ENCODE data around the gene RFT1.

The RFT1 gene

DNA sequence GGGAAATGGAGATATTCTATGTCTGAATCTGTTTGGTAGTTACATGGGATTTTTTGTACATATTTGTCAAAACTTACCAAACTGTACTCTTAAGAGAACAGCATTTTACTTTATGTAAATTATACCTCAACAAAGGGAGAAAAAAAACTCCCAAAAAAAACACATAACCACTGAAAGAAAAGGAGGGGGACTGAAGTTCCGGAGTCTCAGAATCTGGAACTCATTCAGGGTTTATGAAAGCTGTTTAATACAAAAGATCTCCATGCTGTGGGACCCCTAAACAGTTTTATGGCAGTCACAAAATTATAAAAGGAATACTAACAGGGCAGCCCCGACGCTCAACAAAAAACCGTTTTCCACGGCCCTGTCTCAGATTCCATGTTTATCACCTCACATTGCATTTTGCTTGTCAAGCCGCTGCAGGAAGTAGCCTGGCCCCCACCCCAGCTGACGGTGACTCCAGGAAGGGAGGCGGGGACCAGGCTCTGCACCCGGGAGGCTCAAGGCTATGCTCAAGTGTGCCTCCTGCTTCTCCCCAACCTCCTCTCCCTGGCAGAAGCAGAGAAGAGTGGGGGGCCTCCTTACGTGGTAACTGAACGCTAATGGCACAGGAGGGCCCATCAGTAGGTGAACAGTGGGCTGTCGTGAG is 29.3 kb downstream of the RFT1 start (continued):
- TF ChIP-seq TSHZ2 (CRISPR knock-in tag; IDR thresholded peaks at IDR 0.05), result no peak

- TF ChIP-seq TSHZ2 (CRISPR knock-in tag; IDR thresholded peaks at IDR 0.05) (no peak), ZFP3 (CRISPR knock-in tag; IDR thresholded peaks at IDR 0.05) (no peak), OSR1 (CRISPR knock-in tag; IDR thresholded peaks at IDR 0.05) (no peak), ZNF70 (CRISPR knock-in tag; IDR thresholded peaks at IDR 0.05) (no peak), TCF4 (CRISPR knock-in tag; IDR thresholded peaks at IDR 0.05; ENCODE audit: borderline replicate concordance) (no peak), ZNF565 (CRISPR knock-in tag; conservative IDR thresholded peaks at IDR 0.05; ENCODE audit: low read depth) (no peak), ZFP30 (CRISPR knock-in tag; IDR thresholded peaks at IDR 0.05) (no peak), ESRRG (CRISPR knock-in tag; IDR thresholded peaks at IDR 0.05) (no peak), BACH2 (CRISPR knock-in tag; IDR thresholded peaks at IDR 0.05; ENCODE audit: borderline replicate concordance) (no peak), ISL1 (CRISPR knock-in tag; IDR thresholded peaks at IDR 0.05) (no peak), GLIS3 (CRISPR knock-in tag; IDR thresholded peaks at IDR 0.05) (no peak)
- TF ChIP-seq, protein P1, sequence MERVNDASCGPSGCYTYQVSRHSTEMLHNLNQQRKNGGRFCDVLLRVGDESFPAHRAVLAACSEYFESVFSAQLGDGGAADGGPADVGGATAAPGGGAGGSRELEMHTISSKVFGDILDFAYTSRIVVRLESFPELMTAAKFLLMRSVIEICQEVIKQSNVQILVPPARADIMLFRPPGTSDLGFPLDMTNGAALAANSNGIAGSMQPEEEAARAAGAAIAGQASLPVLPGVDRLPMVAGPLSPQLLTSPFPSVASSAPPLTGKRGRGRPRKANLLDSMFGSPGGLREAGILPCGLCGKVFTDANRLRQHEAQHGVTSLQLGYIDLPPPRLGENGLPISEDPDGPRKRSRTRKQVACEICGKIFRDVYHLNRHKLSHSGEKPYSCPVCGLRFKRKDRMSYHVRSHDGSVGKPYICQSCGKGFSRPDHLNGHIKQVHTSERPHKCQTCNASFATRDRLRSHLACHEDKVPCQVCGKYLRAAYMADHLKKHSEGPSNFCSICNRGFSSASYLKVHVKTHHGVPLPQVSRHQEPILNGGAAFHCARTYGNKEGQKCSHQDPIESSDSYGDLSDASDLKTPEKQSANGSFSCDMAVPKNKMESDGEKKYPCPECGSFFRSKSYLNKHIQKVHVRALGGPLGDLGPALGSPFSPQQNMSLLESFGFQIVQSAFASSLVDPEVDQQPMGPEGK (CRISPR knock-in tag; IDR thresholded peaks at IDR 0.05; ENCODE audit: borderline replicate concordance), result no peak
- no peak for ATAC-seq
Measured at GRCh38 chr3:53097887-53098286, 32.3 kb downstream of the RFT1 start.

DNA sequence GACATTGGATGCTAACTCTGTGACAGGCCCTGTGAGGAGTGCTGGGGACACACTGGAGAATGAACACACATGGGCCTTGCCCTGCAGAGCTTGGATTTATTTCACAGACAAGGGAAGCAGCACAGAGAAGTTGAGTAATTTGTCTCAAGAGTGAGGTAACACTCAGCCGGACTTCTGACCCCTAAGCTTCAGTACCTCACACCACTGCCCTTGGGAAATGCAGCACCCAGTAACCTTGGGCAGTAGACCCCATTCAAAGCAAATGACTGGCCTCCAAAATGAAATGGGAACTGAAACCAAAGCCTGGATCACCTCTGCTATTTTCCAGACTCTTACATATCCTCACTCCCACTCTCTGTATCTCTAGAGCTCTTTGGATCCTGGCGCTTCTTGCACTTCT is 37.3 kb downstream of the RFT1 start:
- ATAC-seq, result no peak
- TF ChIP-seq ARNTL (CRISPR knock-in tag; IDR thresholded peaks at IDR 0.05; ENCODE audit: borderline replicate concordance, low read depth) (no peak), TCF4 (CRISPR knock-in tag; IDR thresholded peaks at IDR 0.05; ENCODE audit: borderline replicate concordance) (no peak), ZC3H10 (CRISPR knock-in tag; IDR thresholded peaks at IDR 0.05) (no peak), ZNF565 (CRISPR knock-in tag; conservative IDR thresholded peaks at IDR 0.05; ENCODE audit: low read depth) (no peak)
- TF ChIP-seq, protein P2, sequence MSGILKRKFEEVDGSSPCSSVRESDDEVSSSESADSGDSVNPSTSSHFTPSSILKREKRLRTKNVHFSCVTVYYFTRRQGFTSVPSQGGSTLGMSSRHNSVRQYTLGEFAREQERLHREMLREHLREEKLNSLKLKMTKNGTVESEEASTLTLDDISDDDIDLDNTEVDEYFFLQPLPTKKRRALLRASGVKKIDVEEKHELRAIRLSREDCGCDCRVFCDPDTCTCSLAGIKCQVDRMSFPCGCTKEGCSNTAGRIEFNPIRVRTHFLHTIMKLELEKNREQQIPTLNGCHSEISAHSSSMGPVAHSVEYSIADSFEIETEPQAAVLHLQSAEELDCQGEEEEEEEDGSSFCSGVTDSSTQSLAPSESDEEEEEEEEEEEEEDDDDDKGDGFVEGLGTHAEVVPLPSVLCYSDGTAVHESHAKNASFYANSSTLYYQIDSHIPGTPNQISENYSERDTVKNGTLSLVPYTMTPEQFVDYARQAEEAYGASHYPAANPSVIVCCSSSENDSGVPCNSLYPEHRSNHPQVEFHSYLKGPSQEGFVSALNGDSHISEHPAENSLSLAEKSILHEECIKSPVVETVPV (CRISPR knock-in tag; IDR thresholded peaks at IDR 0.05), result no peak

GRCh38 chr3:53092216-53092615 is 38.0 kb downstream of the RFT1 start:
- no peak for TF ChIP-seq RARB (CRISPR knock-in tag; IDR thresholded peaks at IDR 0.05)
- TF ChIP-seq SNAI2 (CRISPR knock-in tag; IDR thresholded peaks at IDR 0.05), result no peak
- ATAC-seq, result no peak

DNA sequence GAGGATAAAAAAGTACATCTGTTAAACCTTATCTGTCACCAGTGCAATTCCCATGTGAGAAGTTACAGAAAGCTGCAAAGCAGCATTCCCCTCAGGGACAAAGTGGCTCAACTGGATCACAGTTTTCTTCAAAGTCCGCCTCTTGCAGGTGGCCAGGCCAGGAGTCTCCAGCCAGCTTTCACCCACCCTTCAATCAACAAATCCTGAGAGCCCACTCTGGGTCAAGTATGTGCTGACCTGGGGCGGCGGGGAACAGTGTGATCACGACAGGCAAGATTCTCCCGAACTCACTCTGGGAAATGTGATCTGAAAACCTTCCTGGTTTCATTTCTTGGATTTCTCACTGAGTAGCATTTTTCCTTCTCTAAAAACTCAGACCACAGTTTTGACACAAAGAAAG is 39.2 kb downstream of the RFT1 start:
- TF ChIP-seq, protein P2 (CRISPR knock-in tag; IDR thresholded peaks at IDR 0.05), result no peak
- TF ChIP-seq SNAI2 (CRISPR knock-in tag; IDR thresholded peaks at IDR 0.05), result no peak
- no peak for TF ChIP-seq RARB (CRISPR knock-in tag; IDR thresholded peaks at IDR 0.05)
- no peak for TF ChIP-seq ZFP3 (CRISPR knock-in tag; IDR thresholded peaks at IDR 0.05)
- TF ChIP-seq, protein P3, sequence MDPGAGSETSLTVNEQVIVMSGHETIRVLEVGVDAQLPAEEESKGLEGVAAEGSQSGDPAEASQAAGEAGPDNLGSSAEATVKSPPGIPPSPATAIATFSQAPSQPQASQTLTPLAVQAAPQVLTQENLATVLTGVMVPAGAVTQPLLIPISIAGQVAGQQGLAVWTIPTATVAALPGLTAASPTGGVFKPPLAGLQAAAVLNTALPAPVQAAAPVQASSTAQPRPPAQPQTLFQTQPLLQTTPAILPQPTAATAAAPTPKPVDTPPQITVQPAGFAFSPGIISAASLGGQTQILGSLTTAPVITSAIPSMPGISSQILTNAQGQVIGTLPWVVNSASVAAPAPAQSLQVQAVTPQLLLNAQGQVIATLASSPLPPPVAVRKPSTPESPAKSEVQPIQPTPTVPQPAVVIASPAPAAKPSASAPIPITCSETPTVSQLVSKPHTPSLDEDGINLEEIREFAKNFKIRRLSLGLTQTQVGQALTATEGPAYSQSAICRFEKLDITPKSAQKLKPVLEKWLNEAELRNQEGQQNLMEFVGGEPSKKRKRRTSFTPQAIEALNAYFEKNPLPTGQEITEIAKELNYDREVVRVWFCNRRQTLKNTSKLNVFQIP (CRISPR knock-in tag; IDR thresholded peaks at IDR 0.05; ENCODE audit: borderline replicate concordance, low read depth), result no peak
- no peak for TF ChIP-seq TCF4 (CRISPR knock-in tag; IDR thresholded peaks at IDR 0.05; ENCODE audit: borderline replicate concordance)
- no peak for TF ChIP-seq CREB5 (CRISPR knock-in tag; IDR thresholded peaks at IDR 0.05; ENCODE audit: low read depth)
- no peak for TF ChIP-seq OSR1 (CRISPR knock-in tag; IDR thresholded peaks at IDR 0.05)
- no peak for TF ChIP-seq BACH2 (CRISPR knock-in tag; IDR thresholded peaks at IDR 0.05; ENCODE audit: borderline replicate concordance)
- no peak for TF ChIP-seq ZNF565 (CRISPR knock-in tag; conservative IDR thresholded peaks at IDR 0.05; ENCODE audit: low read depth)
- TF ChIP-seq ISL1 (CRISPR knock-in tag; IDR thresholded peaks at IDR 0.05), result no peak
- no peak for ATAC-seq
